AG04449 (cell line): ENCODE data around the gene CES1.
"Not testable (repeated sequence)": the region's sequence is repeated elsewhere in the genome, so short reads cannot be mapped to it uniquely, and the experiment has no call there.

ENCODE experiments used
- CTCF ChIA-PET: fragments of 350-600 bp; formaldehyde crosslinking; extraction: SDS; loops from one replicate; lab custom pipeline; 2021; ENCODE audit warnings: antibody characterized with exemption; lab: Yijun Ruan, JAX
- POLR2A ChIA-PET: fragments of 400-600, 350-600 bp; formaldehyde crosslinking; extraction: SDS; loops from one replicate; lab custom pipeline; 2020; ENCODE audit warnings: antibody characterized with exemption, inconsistent platforms; lab: Yijun Ruan, JAX
- DNase-seq: peaks from one replicate; pipeline ENCODE4 v3.0.0-alpha.2; 2010; ENCODE audit warnings: low read depth, low spot score
- H3K4me3 ChIP-seq: 2 replicates; pipeline ENCODE4 v1.5.1; 2011; ENCODE audit warnings: low read depth, mild to moderate bottlenecking, control low read depth, low read length
- CTCF ChIP-seq: IDR thresholded peaks from one replicate; pipeline ENCODE4 v1.5.1; 2011; ENCODE audit warnings: mild to moderate bottlenecking, moderate library complexity, low read length, control low read depth, inconsistent platforms; ENCODE audit not compliant: insufficient read depth; ENCODE audit errors: missing control alignments

Gene CES1

DNA sequence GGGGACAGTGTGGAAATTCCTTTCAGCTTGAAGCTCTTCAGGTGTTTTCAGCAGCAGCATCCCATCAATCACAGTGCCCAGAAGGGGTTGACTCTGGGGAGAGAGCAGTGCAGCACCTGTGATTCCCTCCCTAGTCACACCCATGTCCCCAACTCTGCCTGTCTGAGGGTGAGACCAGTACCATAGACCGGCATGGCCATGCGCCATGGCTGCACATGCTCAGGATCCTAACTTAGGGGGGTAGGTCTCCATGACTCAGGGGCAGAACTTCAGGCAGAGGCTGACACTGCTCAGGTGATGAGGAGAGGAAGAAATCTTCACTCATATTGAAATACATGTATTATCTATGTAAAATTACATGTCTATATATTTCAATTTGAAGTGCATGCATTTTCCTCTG is 19.9 kb downstream of the CES1 start:
- DNase-seq, result no peak
- TF ChIP-seq CTCF, result no peak
- ChIA-PET CTCF (no interaction called here), POLR2A (no interaction called here)
- H3K4me3 ChIP-seq, result no peak overlapping the region

GRCh38 chr16:55811811-55812210 is 21.1 kb downstream of the CES1 start:
- ChIA-PET CTCF (no interaction called here), POLR2A (no interaction called here)
- H3K4me3 ChIP-seq, result no peak overlapping the region
- no peak for DNase-seq
- no peak for TF ChIP-seq CTCF

DNA sequence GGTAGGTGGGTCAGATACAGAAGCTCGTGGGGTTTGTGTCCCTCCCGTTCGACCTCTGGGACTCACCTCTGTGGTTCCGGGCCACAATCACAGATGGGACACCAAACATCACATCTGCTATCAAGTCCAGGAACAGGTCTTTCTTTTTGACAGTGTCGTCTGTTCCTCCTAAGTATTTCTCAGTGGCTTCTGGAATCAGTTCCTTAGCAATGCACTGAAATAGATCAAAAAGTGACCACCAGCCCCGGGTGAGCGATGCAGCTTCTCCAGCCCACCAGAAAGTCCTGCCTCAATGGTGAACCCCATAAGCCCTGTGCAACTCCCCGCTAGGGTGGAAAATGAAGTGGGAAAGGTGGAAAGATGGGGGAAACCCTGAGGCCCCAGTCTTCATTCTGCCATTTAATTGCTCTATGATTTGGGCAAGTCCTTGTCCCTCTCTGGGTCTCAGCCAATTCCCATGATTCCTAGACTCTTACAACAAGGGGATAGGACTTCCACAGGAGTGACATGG is 22.4 kb downstream of the CES1 start:
- no peak overlapping the region for H3K4me3 ChIP-seq
- ChIA-PET CTCF (no interaction called here), POLR2A (no interaction called here)
- no peak for DNase-seq
- no peak for TF ChIP-seq CTCF

- ChIA-PET POLR2A (no interaction called here), CTCF (interaction anchor here (1.0 kb wide), 1 partner anchor 105 kb away, joined by 3 read pairs; no protein-coding TSS in a partner anchor)
- no peak overlapping the region for H3K4me3 ChIP-seq
- DNase-seq, result no peak
- TF ChIP-seq CTCF, result no peak
Observed at GRCh38 chr16:55809851-55810250, 23.0 kb downstream of the CES1 start.

DNA sequence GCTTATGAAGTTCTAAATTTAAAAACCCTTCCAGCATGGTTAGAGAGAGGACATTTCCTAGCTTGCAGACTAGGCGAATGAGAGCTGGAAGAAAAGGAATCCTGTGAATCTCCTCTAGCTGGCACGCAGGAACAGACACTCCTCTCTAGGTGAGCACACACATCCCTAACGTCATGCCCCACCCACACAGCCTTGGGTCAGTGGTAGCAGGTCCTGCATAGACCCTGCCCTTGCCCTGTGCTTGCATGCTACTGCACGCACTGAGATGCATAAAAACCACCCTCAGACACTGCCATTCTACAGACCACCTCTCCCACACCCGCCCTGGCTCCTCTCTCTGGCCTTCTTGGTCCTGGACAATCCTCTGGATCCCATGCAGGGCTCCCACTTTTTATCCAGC is 23.5 kb downstream of the CES1 start:
- no peak for TF ChIP-seq CTCF
- no peak overlapping the region for H3K4me3 ChIP-seq
- POLR2A ChIA-PET, result no interaction called here
- DNase-seq, result no peak
- CTCF ChIA-PET, result interaction anchor here (1.0 kb wide), 1 partner anchor 104 kb away, joined by 3 read pairs; no protein-coding TSS in a partner anchor

- H3K4me3 ChIP-seq, DNase-seq, POLR2A ChIA-PET, CTCF ChIA-PET: not testable (repeated sequence)
Observed at GRCh38 chr16:55808286-55808685, 24.6 kb downstream of the CES1 start.

GRCh38 chr16:55805104-55805503 is 27.8 kb downstream of the CES1 start:
- H3K4me3 ChIP-seq, DNase-seq, CTCF ChIA-PET, POLR2A ChIA-PET: not testable (repeated sequence)

GRCh38 chr16:55803681-55804080 is 29.2 kb downstream of the CES1 start:
- DNase-seq, CTCF ChIA-PET, H3K4me3 ChIP-seq, POLR2A ChIA-PET: not testable (repeated sequence)

- H3K4me3 ChIP-seq, DNase-seq, POLR2A ChIA-PET, CTCF ChIA-PET: not testable (repeated sequence)
Observed at GRCh38 chr16:55792934-55793374, 39.9 kb downstream of the CES1 start.

DNA sequence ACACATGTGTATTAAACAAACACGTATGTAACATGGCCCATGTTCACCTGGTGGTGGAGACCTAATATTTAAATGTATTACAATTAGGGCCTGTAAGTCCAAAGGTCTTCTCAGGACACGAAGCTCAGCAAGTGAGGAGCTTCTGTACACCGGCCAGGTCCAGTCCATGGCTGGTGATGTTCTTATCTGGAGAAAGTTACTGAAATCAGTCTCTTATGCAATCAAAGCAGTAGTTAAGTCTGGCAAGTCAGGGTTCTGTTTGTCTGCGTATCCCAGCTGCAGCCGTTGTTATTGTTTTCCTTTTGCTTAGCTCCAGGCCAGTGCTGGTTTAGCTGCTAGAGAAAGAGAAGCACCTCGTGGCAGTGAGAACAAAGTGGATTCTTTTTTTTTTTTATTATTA is 41.4 kb downstream of the CES1 start:
- H3K4me3 ChIP-seq, POLR2A ChIA-PET, DNase-seq, CTCF ChIA-PET: not testable (repeated sequence)

GRCh38 chr16:55790240-55790639 is 42.7 kb downstream of the CES1 start:
- CTCF ChIA-PET, H3K4me3 ChIP-seq, POLR2A ChIA-PET, DNase-seq: not testable (repeated sequence)
